K562 (cell line): ENCODE results near the gene VPS35L. TPM values are rescaled to one million over a fixed set of nuclear protein-coding genes. Genes with fewer than 3 reads are reported as not detected.
A peak's percentile ranks its signal among the peaks of the same experiment; 100 is the strongest.

ENCODE experiments used
- ATAC-seq: fragments of 200-7000 bp; cut with Tn5 transposase; 3 replicates; pipeline ENCODE4 v1.9.1; 2020; ENCODE audit warnings: moderate library complexity
- BruUV-seq: library from RNA; stranded (reverse); fragments of 400-500 nt; replicated peaks from 2 replicates; lab custom pipeline; 2021; lab: Mats Ljungman, UMichigan
- CTCF ChIA-PET: fragments of 300-600 bp; formaldehyde crosslinking; extraction: SDS; loops from one replicate; lab custom pipeline; 2021; ENCODE audit warnings: low intra/inter-chr PET ratio; lab: Yijun Ruan, JAX
- POLR2A ChIA-PET: fragments of 300-600, 350-650 bp; sonication (Branson Sonifier 250); formaldehyde crosslinking; extraction: SDS; loops from one replicate; lab custom pipeline; 2021; ENCODE audit warnings: antibody characterized with exemption, inconsistent platforms; lab: Yijun Ruan, JAX
- DNase-seq, 4 experiments: peaks; one replicate each; pipeline versions ENCODE4 v3.0.0 to v3.0.0-alpha.2; 2011 to 2018; ENCODE audit warnings: low spot score in 3 of 4, mixed read lengths in 3 of 4; ENCODE audit errors: extremely low read depth in 1 of 4
- FAIRE-seq: peaks from 2 replicates; lab custom pipeline; 2011; peaks lifted over from hg19 to GRCh38; lab: Jason Lieb, UNC
- H2AFZ ChIP-seq: 2 replicates; pipeline ENCODE4 v1.6.0; 2011; ENCODE audit warnings: low read depth, low read length, control low read depth, inconsistent platforms
- H3K27ac ChIP-seq: fragments of 200-600 bp; 3 replicates; pipeline ENCODE4 v1.8.0; 2011; ENCODE audit warnings: low read depth, mild to moderate bottlenecking, control low read depth, inconsistent platforms, low read length, moderate library complexity, mixed read lengths; ENCODE audit errors: extremely low read depth
- H3K27me3 ChIP-seq, 2 experiments: fragments of 300-600 bp in 1 of 2; 2 replicates in 1 of 2; 3 replicates in 1 of 2; pipeline versions ENCODE4 v1.6.0 to v1.8.0; 2011; ENCODE audit warnings: inconsistent platforms in 2 of 2, low read length in 2 of 2, mild to moderate bottlenecking in 1 of 2, mixed read lengths in 1 of 2, moderate library complexity in 1 of 2; ENCODE audit not compliant: control insufficient read depth in 2 of 2, insufficient read depth in 2 of 2
- H3K36me3 ChIP-seq: fragments of 300-600 bp; 3 replicates; pipeline ENCODE4 v1.8.0; 2011; ENCODE audit warnings: mild to moderate bottlenecking, low read length, inconsistent platforms; ENCODE audit not compliant: control insufficient read depth, insufficient read depth
- H3K4me1 ChIP-seq, 2 experiments: fragments of 200-600 bp in 1 of 2; replicated peaks in 1 of 2; 2 replicates in 1 of 2; 3 replicates in 1 of 2; pipeline versions ENCODE4 v1.5.1 to v1.8.0; 2011; ENCODE audit warnings: inconsistent platforms in 2 of 2, low read length in 2 of 2, mild to moderate bottlenecking in 1 of 2, mixed read lengths in 1 of 2, moderate library complexity in 1 of 2; ENCODE audit not compliant: control insufficient read depth in 2 of 2, insufficient read depth in 2 of 2
- H3K4me2 ChIP-seq: 2 replicates; pipeline ENCODE4 v1.6.1; 2011; ENCODE audit warnings: low read length, control low read depth, inconsistent platforms, mixed read lengths; ENCODE audit not compliant: insufficient read depth
- H3K4me3 ChIP-seq: fragments of 200-600 bp; sonication (generic), shearing (Covaris generic); 2 replicates; pipeline ENCODE4 v1.5.1; 2016; ENCODE audit warnings: control low read depth, inconsistent platforms
- H3K79me2 ChIP-seq: fragments of 200-600 bp; 3 replicates; pipeline ENCODE4 v1.8.0; 2011; ENCODE audit warnings: low read length, inconsistent platforms; ENCODE audit not compliant: control insufficient read depth, insufficient read depth
- H3K9ac ChIP-seq, 2 experiments: 2 replicates each; pipeline versions ENCODE4 v1.6.0 to v1.6.1; 2011; ENCODE audit warnings: low read depth in 2 of 2, low read length in 2 of 2, control low read depth in 1 of 2, inconsistent platforms in 1 of 2, mild to moderate bottlenecking in 1 of 2, mixed read lengths in 1 of 2; ENCODE audit not compliant: insufficient read depth in 1 of 2
- H3K9me1 ChIP-seq: one replicate; pipeline ENCODE4 v1.6.0; 2011; ENCODE audit warnings: inconsistent platforms, mild to moderate bottlenecking, low read length, moderate library complexity; ENCODE audit not compliant: control insufficient read depth, insufficient read depth
- H3K9me3 ChIP-seq: replicated peaks from 2 replicates; pipeline ENCODE4 v1.5.1; 2011; ENCODE audit warnings: low read depth, low read length, inconsistent platforms; ENCODE audit not compliant: control insufficient read depth, insufficient read depth
- H4K20me1 ChIP-seq: replicated peaks from 2 replicates; pipeline ENCODE4 v1.6.1; 2011; ENCODE audit warnings: low read length, inconsistent platforms, mixed read lengths; ENCODE audit not compliant: control insufficient read depth, insufficient read depth
- BMI1 ChIP-seq: fragments of 150-350 bp; IDR thresholded peaks from 2 replicates; pipeline ENCODE4 v1.6.1; 2014; ENCODE audit warnings: low read length
- C11orf30 ChIP-seq: fragments of 450-650 bp; IDR thresholded peaks from 2 replicates; pipeline ENCODE4 v1.6.1; 2016; ENCODE audit warnings: low read depth, mild to moderate bottlenecking
- CTBP1 ChIP-seq: fragments of 450-650 bp; IDR thresholded peaks from 2 replicates; pipeline ENCODE4 v1.6.1; 2016; ENCODE audit warnings: borderline replicate concordance
- DACH1 ChIP-seq: fragments of 450-650 bp; IDR thresholded peaks from 2 replicates; pipeline ENCODE4 v1.6.1; 2018; ENCODE audit not compliant: partially characterized antibody
- FIP1L1 ChIP-seq: fragments of 200-400 bp; formaldehyde crosslinking; IDR thresholded peaks from 2 replicates; pipeline ENCODE4 v1.6.1; 2018; ENCODE audit warnings: mild to moderate bottlenecking, low read depth, low read length; ENCODE audit not compliant: poor library complexity, severe bottlenecking
- HNRNPH1 ChIP-seq: fragments of 200-400 bp; formaldehyde crosslinking; optimal IDR thresholded peaks from 2 replicates; pipeline ENCODE3; 2017; ENCODE audit warnings: low read depth, mild to moderate bottlenecking, low read length, moderate library complexity
- HNRNPK ChIP-seq: fragments of 200-400 bp; formaldehyde crosslinking; IDR thresholded peaks from one replicate; pipeline ENCODE4 v1.6.1; 2018; ENCODE audit warnings: mild to moderate bottlenecking, low read depth, low read length; ENCODE audit not compliant: poor library complexity, severe bottlenecking
- MAFG ChIP-seq: fragments of 450-650 bp; conservative IDR thresholded peaks from 2 replicates; pipeline ENCODE4 v1.6.1; 2016; ENCODE audit warnings: missing genetic modification characterization, missing compliant biosample characterization
- NFE2 ChIP-seq: IDR thresholded peaks from 2 replicates; pipeline ENCODE4 v1.6.1; 2014; ENCODE audit warnings: antibody characterized with exemption, low read depth
- RBM15 ChIP-seq: fragments of 200-400 bp; formaldehyde crosslinking; IDR thresholded peaks from 2 replicates; pipeline ENCODE4 v1.6.1; 2018; ENCODE audit warnings: mild to moderate bottlenecking, low read length, moderate library complexity; ENCODE audit not compliant: insufficient read depth
- ZBTB7A ChIP-seq: IDR thresholded peaks from 2 replicates; pipeline ENCODE4 v1.6.1; 2011; ENCODE audit warnings: low read depth, mild to moderate bottlenecking, low read length, moderate library complexity, borderline replicate concordance; ENCODE audit not compliant: control insufficient read depth
- ZKSCAN3 ChIP-seq: fragments of 250-450 bp; sonication (Bioruptor Pico); IDR thresholded peaks from 2 replicates; pipeline ENCODE4 v1.4.0; 2020
- ZNF316 ChIP-seq: fragments of 450-650 bp; IDR thresholded peaks from 2 replicates; pipeline ENCODE4 v1.6.1; 2016
- ZNF324 ChIP-seq: fragments of 250-450 bp; sonication (Bioruptor Pico); IDR thresholded peaks from 2 replicates; pipeline ENCODE4 v1.4.0; 2020; ENCODE audit warnings: mild to moderate bottlenecking
- ZNF445 ChIP-seq: fragments of 250-450 bp; sonication (Bioruptor Pico); IDR thresholded peaks from 2 replicates; pipeline ENCODE4 v1.4.0; 2020; ENCODE audit warnings: low read depth, mild to moderate bottlenecking, moderate library complexity
- ZNF583 ChIP-seq: fragments of 250-450 bp; sonication (Bioruptor Pico); IDR thresholded peaks from 2 replicates; pipeline ENCODE4 v1.4.0; 2020
- WGBS: fragments of 100-300 bp; shearing (Covaris generic); methylation state at CpG from one replicate; pipeline ENCODE4 v1.1.6; 2016; ENCODE audit warnings: low coverage, mixed read lengths; ENCODE audit not compliant: insufficient coverage; ENCODE audit errors: missing lambda C conversion rate; 5-methylcytosine and 5-hydroxymethylcytosine counted together
- in situ Hi-C: fragments of 300-500 bp; cut with MboI; formaldehyde crosslinking; loops from 4 replicates; pipeline ENCODE4 v1.15.0; 2018; ENCODE audit warnings: inconsistent platforms, mixed read lengths
- intact Hi-C: fragments of 100-400 bp; cut with micrococcal nuclease; formaldehyde crosslinking; loops from 2 replicates; pipeline ENCODE4 v1.14.2; 2022
- polyA plus RNA-seq, 8 experiments: library from polyadenylated mRNA; depleted of rRNA in 4 of 8; stranded (reverse) in 5 of 8; unstranded in 3 of 8; fragments of >200 nt; fragmentation: Nextera tagmentation in 2 of 8; fragmentation: Illumina TruSeq in 1 of 8; extraction: Ambion mirVana in 2 of 8; extraction: Trizol in 1 of 8; gene quantifications; 2 replicates each; pipeline versions ENCODE4 v1.2.1 to v1.2.3, GENCODE V29; 2011 to 2014; ENCODE audit warnings: inconsistent platforms in 1 of 8, missing spikeins in 1 of 8
- total RNA-seq, 7 experiments: library from RNA; depleted of rRNA in 6 of 7; stranded (reverse); fragments of >200 nt in 6 of 7; fragmentation: Illumina TruSeq in 2 of 7; extraction: Trizol in 2 of 7; gene quantifications; 2 replicates each; pipeline versions ENCODE4 v1.2.1 to v1.2.3, GENCODE V29; 2011 to 2021; ENCODE audit warnings: low replicate concordance in 1 of 7
- TF ChIP-seq, protein P1 (sequence below): fragments of 250-450 bp; sonication (Bioruptor Pico); IDR thresholded peaks from 2 replicates; pipeline ENCODE4 v1.6.1; 2021; ENCODE audit warnings: mild to moderate bottlenecking
- TF ChIP-seq, protein P2 (sequence below): sonication (generic); formaldehyde crosslinking; IDR thresholded peaks from 2 replicates; pipeline ENCODE4 v1.8.1; 2022; ENCODE audit warnings: missing genetic modification reagents

VPS35L gene
- total and polyA plus RNA-seq, 9 of the 15 experiments (the other 6 are each of a cell fraction or from before 2014, with no cell fraction given): 10.2 to 30.4 (median 20.1) TPM

DNA sequence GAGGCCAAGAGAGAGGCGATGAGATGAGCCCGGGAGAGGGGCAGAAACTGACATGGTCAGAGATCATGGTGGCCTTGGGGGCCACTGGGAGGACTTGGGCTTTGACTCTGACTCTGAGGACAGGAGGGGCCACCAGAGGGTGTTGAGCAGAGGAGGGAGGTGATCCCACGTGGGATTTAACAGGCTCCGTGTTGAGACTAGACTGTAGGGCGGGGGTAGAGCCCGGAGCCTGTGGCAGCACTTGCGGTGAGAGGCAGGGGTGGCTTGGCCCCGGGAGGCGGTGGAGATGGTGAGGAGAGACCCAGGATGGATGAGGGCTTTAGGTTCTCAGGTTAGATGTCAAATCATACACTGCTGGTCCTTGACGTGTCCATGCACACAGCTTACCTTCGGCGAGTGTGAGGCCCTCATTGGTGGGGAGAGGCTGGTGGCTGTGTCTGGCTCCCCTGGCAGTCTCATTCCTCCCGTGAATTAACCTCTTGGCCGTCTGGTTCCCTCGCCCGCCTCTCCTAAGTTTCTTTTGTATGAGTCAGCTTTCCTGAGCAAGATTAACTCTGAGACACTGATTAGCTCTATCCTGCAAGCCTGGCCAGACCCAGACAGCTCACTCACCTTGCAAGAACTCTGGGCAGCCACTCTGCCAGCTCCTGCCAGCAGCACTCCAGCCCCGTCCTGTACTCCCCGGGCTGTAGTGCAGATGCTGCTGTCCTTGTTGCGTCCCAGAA is 39.7 kb downstream of the VPS35L start:
- in situ Hi-C loops (loop anchor here (10.0 kb wide), 1 partner anchor 790 kb away; no protein-coding TSS in a partner anchor), intact Hi-C loops (no loop called here)
- FAIRE-seq: no peak
- Histone ChIP-seq H3K36me3 (no peaks in the 10 kb centered on the region; the same call in 2 of the 3 replicates), H3K9ac (no peak overlapping the region; a peak in 1 of 4 replicates), H3K4me1 (no peaks in the 10 kb centered on the region), H3K79me2 (no peaks in the 10 kb centered on the region), H3K9me3 (no peaks in the 10 kb centered on the region), H4K20me1 (no peaks in the 10 kb centered on the region), H3K27ac (no peak overlapping the region), H3K4me3 (no peak overlapping the region), H3K27me3 (no peaks in the 10 kb centered on the region), H2AFZ (no peak overlapping the region), H3K4me2 (no peak overlapping the region), H3K9me1 (no peaks in the 10 kb centered on the region)
- 46% methylated on average over 16 of the region's 19 CpGs for WGBS
- POLR2A ChIA-PET: interaction anchor here (0.6 to 1.0 kb wide), 2 partner anchors 9 to 281 kb away, joined by 3 read pairs; no protein-coding TSS in a partner anchor
- ATAC-seq: no peak
- no peak for DNase-seq
- CTCF ChIA-PET: no interaction called here
- no TSS peak for BruUV-seq
- TF ChIP-seq ZBTB7A (no peak), RBM15 (no peak), NFE2 (0 out of 2 replicates have a peak, but pooled peaks have one; percentile 8), FIP1L1 (no peak), MAFG (tag) (peak; percentile 36; the same call in 1 of the 2 replicates), CTBP1 (no peak), HNRNPK (no peak), C11orf30 (peak; percentile 36; the same call in 1 of the 2 replicates), ZKSCAN3 (CRISPR knock-in tag) (no peak), BMI1 (no peak), ZNF445 (CRISPR knock-in tag) (no peak), ZNF316 (peak; percentile 26; the same call in 1 of the 2 replicates), DACH1 (no peak), ZNF324 (CRISPR knock-in tag) (no peak), ZNF583 (CRISPR knock-in tag) (no peak), HNRNPH1 (no peak)
- TF ChIP-seq, protein P1, sequence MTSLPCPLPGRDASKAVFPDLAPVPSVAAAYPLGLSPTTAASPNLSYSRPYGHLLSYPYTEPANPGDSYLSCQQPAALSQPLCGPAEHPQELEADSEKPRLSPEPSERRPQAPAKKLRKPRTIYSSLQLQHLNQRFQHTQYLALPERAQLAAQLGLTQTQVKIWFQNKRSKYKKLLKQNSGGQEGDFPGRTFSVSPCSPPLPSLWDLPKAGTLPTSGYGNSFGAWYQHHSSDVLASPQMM (CRISPR knock-in tag): no peak
- TF ChIP-seq, protein P2, sequence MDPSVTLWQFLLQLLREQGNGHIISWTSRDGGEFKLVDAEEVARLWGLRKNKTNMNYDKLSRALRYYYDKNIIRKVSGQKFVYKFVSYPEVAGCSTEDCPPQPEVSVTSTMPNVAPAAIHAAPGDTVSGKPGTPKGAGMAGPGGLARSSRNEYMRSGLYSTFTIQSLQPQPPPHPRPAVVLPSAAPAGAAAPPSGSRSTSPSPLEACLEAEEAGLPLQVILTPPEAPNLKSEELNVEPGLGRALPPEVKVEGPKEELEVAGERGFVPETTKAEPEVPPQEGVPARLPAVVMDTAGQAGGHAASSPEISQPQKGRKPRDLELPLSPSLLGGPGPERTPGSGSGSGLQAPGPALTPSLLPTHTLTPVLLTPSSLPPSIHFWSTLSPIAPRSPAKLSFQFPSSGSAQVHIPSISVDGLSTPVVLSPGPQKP (CRISPR knock-in tag): no peak
